Mucosa of descending colon (tissue), 3 donors: ENCODE data around the gene BPIFB4. TPM values are rescaled to one million over a fixed set of nuclear protein-coding genes. Genes with fewer than 3 reads are reported as not detected.

Experiments used
- ATAC-seq: fragments of 200-7000 bp; cut with Tn5 transposase; one replicate; pipeline ENCODE4 v1.9.1; 2020; ENCODE audit warnings: mild to moderate bottlenecking, moderate library complexity
- DNase-seq, 3 donors: peaks; one replicate each; pipeline ENCODE4 v3.0.0-alpha.2; 2020
- H3K36me3 ChIP-seq: fragments of 200-600 bp; one replicate; pipeline ENCODE4 v1.8.0; 2021; ENCODE audit warnings: low read depth, mild to moderate bottlenecking
- H3K4me1 ChIP-seq: fragments of 200-600 bp; one replicate; pipeline ENCODE4 v1.8.0; 2021; ENCODE audit warnings: low read depth, mild to moderate bottlenecking
- H3K4me3 ChIP-seq: fragments of 200-600 bp; one replicate; pipeline ENCODE4 v1.8.0; 2021; ENCODE audit warnings: mild to moderate bottlenecking
- H3K9me3 ChIP-seq: fragments of 200-600 bp; one replicate; pipeline ENCODE4 v1.8.0; 2021; ENCODE audit warnings: mild to moderate bottlenecking
- CTCF ChIP-seq: fragments of 200-600 bp; IDR thresholded peaks from one replicate; pipeline ENCODE4 v1.8.0; 2022; ENCODE audit warnings: antibody characterized with exemption, mild to moderate bottlenecking
- intact Hi-C, 2 donors: fragments of 100-400 bp; cut with DNase I in 1 of 2; cut with micrococcal nuclease in 1 of 2; formaldehyde crosslinking; loops; one replicate each; pipeline versions ENCODE4 v1.11.0 to v1.11.1; 2022; cut with DNase I, micrococcal nuclease
- total RNA-seq, 3 donors: library from RNA; stranded (reverse); fragmentation: NEBNext Ultra II Directional in 2 of 3; extraction: Animal tissue kit (Norgen Biotek cat#: 25700) in 2 of 3; gene quantifications; one replicate each; pipeline versions ENCODE4 v1.2.1 to v1.2.4, GENCODE V29; 2021 to 2023
- donor health status: DM: no; HTN: no; CAD: no; lungs with moderate emphysema.
- donor health status: DM: no; HTN: no; CAD: no.
- donor health status: DM: no; HTN: yes; CAD: no.

The BPIFB4 gene
- total RNA-seq, 3 donors from 2014 or later, result not detected

GRCh38 chr20:33062105-33062824 is 17.2 kb upstream of the BPIFB4 start:
- intact Hi-C loops, result no loop called here
- no peak overlapping the region for H3K4me3 ChIP-seq
- DNase-seq (no peak), ATAC-seq (no peak)
- H3K4me1 ChIP-seq, result no peaks in the 10 kb centered on the region
- H3K9me3 ChIP-seq, result no peaks in the 10 kb centered on the region
- H3K36me3 ChIP-seq, result no peaks in the 10 kb centered on the region
- TF ChIP-seq CTCF, result no peak

DNA sequence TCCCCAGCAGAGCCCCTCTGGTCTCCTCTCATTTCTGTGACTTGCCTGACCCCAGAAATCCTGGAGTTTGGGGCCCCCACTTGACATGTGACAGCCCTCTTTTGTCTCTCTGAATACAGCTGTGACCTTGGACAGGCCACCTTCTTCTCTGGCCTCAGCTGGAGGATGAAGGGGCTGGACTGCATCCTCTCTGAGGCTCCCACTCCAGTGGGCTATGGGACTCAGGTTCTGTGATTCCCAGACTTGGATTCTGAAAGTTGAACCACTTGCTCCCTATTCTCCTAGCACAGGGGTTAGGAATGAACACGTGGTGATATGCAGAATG is 16.7 kb upstream of the BPIFB4 start:
- Histone ChIP-seq H3K4me1 (no peaks in the 10 kb centered on the region), H3K9me3 (no peaks in the 10 kb centered on the region), H3K4me3 (no peak overlapping the region), H3K36me3 (no peaks in the 10 kb centered on the region)
- DNase-seq, result no peak
- TF ChIP-seq CTCF, result no peak
- no peak for ATAC-seq
- intact Hi-C loops, result no loop called here

DNA sequence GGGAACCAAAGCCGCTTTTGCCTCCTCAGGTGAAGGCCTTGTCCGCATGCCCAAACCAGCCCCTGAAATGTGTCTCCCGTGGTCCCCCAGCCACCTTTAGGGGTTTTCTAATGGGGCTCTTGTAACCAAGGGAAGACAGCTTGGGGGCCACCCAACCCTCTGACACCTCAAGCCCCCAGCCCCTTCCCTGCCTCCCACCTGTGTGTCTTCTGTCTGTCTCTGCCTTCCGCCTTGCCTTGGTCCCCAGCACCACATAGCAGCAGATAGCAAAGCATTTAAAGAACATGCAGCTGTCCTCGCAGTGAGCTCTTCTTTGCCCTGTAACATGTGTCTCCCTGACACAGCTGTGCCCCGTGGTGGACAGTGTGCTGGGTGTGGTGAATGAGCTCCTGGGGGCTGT is 16.2 kb upstream of the BPIFB4 start:
- Histone ChIP-seq H3K36me3 (no peaks in the 10 kb centered on the region), H3K9me3 (no peaks in the 10 kb centered on the region), H3K4me3 (no peak overlapping the region), H3K4me1 (no peaks in the 10 kb centered on the region)
- ATAC-seq (no peak), DNase-seq (no peak)
- TF ChIP-seq CTCF, result no peak
- intact Hi-C loops, result no loop called here

- no peak overlapping the region for H3K4me3 ChIP-seq
- no peaks in the 10 kb centered on the region for H3K36me3 ChIP-seq
- intact Hi-C loops, result no loop called here
- no peak for TF ChIP-seq CTCF
- DNase-seq (no peak), ATAC-seq (no peak)
- H3K9me3 ChIP-seq, result no peaks in the 10 kb centered on the region
- no peaks in the 10 kb centered on the region for H3K4me1 ChIP-seq
Observed at GRCh38 chr20:33064572-33065287, 14.7 kb upstream of the BPIFB4 start.

- intact Hi-C loops, result no loop called here
- DNase-seq (no peak), ATAC-seq (no peak)
- Histone ChIP-seq H3K9me3 (no peaks in the 10 kb centered on the region), H3K4me1 (no peaks in the 10 kb centered on the region), H3K36me3 (no peaks in the 10 kb centered on the region), H3K4me3 (no peak overlapping the region)
- TF ChIP-seq CTCF, result no peak
Observed at GRCh38 chr20:33065785-33066184, 13.7 kb upstream of the BPIFB4 start.
